GM23338 (cell line): Measurements from ENCODE around the gene ZNF653.

Experiments used
- CREB1 ChIP-seq: fragments of 250-450 bp; sonication (Bioruptor Pico); IDR thresholded peaks from 2 replicates; pipeline ENCODE4 v1.5.0; 2020; ENCODE audit warnings: low read depth, mild to moderate bottlenecking, moderate library complexity
- EZH2 ChIP-seq: fragments of 200-600 bp; sonication (generic); IDR thresholded peaks from one replicate; pipeline ENCODE4 v1.8.0; 2017; ENCODE audit warnings: antibody characterized with exemption, mild to moderate bottlenecking, low read depth; ENCODE audit not compliant: unreplicated experiment
- EZH2phosphoT487 ChIP-seq: fragments of 200-600 bp; sonication (generic); IDR thresholded peaks from one replicate; pipeline ENCODE4 v1.8.1; 2018; ENCODE audit warnings: antibody characterized with exemption; ENCODE audit not compliant: unreplicated experiment
- JUNB ChIP-seq: IDR thresholded peaks from one replicate; pipeline ENCODE4 v1.6.1; 2016; ENCODE audit warnings: antibody characterized with exemption; ENCODE audit not compliant: unreplicated experiment
- NANOG ChIP-seq: IDR thresholded peaks from 2 replicates; pipeline ENCODE4 v1.6.1; 2016; ENCODE audit warnings: antibody characterized with exemption, borderline replicate concordance
- POLR2AphosphoS5 ChIP-seq: IDR thresholded peaks from 2 replicates; pipeline ENCODE4 v1.6.1; 2016; ENCODE audit warnings: antibody characterized with exemption, low read depth
- ZNF114 ChIP-seq: fragments of 250-450 bp; sonication (Bioruptor Pico); IDR thresholded peaks from 2 replicates; pipeline ENCODE4 v1.5.0; 2020; ENCODE audit warnings: mild to moderate bottlenecking, moderate library complexity
- ZNF331 ChIP-seq: fragments of 250-450 bp; sonication (Bioruptor Pico); IDR thresholded peaks from 2 replicates; pipeline ENCODE4 v1.5.0; 2020; ENCODE audit warnings: low read depth, mild to moderate bottlenecking, moderate library complexity
- TF ChIP-seq, protein P1 (sequence below), 2 experiments: fragments of 200-600 bp in 1 of 2; sonication (generic) in 1 of 2; conservative IDR thresholded peaks; 2 replicates each; pipeline versions ENCODE4 v1.5.1 to v1.6.1; 2016 to 2017; ENCODE audit warnings: antibody characterized with exemption in 2 of 2, low read depth in 2 of 2, mild to moderate bottlenecking in 2 of 2, moderate library complexity in 1 of 2
- TF ChIP-seq, protein P2 (sequence below): IDR thresholded peaks from one replicate; pipeline ENCODE4 v1.6.1; 2018; ENCODE audit warnings: antibody characterized with exemption; ENCODE audit not compliant: unreplicated experiment

DNA sequence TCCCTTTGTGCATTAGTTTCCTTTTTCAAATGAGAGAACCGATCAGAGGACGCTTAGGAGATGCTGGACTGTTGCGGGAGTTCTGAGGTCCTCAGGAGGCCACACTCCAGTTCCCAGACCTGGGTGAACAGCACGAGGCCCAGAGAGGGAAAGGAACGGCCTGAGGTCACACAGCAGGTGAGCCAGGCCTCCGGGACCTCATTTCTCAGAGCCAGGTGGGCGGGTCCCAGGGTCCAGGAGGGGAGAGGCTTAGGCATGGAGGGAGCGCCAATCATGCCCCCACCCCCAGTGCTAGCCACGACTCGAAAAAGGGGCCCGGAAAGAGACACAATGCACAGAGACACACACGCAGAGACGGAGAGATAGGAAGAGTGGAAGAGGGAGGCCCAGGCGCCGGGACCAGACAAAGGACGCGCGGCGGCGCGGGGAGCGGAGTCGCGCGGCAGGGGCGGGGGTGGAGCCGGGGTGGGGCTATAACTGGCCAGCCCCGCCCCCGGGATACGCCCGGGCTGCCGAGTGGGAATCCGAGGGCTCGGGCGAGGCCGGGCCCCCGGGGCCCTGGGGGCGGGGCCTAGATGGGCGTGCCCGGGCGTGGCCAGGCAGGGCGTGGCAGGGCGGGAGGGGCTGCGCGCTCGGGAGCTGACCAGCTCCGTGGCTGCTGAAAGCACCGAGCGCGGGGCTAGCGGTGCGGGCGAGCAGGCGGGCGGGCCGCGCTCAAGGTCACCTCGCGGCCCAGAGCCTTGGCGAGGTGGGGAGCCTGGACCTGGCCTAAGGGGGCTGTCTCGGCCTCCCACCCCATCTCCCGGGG, 26.3 kb downstream of the ZNF653 start:
- TF ChIP-seq POLR2AphosphoS5 (no peak), CREB1 (CRISPR knock-in tag) (peak; percentile 68), EZH2 (no peak), ZNF114 (CRISPR knock-in tag) (no peak), EZH2phosphoT487 (no peak), NANOG (no peak), JUNB (no peak), ZNF331 (CRISPR knock-in tag) (no peak)
- TF ChIP-seq, protein P1, sequence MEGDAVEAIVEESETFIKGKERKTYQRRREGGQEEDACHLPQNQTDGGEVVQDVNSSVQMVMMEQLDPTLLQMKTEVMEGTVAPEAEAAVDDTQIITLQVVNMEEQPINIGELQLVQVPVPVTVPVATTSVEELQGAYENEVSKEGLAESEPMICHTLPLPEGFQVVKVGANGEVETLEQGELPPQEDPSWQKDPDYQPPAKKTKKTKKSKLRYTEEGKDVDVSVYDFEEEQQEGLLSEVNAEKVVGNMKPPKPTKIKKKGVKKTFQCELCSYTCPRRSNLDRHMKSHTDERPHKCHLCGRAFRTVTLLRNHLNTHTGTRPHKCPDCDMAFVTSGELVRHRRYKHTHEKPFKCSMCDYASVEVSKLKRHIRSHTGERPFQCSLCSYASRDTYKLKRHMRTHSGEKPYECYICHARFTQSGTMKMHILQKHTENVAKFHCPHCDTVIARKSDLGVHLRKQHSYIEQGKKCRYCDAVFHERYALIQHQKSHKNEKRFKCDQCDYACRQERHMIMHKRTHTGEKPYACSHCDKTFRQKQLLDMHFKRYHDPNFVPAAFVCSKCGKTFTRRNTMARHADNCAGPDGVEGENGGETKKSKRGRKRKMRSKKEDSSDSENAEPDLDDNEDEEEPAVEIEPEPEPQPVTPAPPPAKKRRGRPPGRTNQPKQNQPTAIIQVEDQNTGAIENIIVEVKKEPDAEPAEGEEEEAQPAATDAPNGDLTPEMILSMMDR (conservative IDR thresholded peaks at IDR 0.05; ENCODE audit: low read depth in 2 of 2) = no peak
- TF ChIP-seq, protein P2, sequence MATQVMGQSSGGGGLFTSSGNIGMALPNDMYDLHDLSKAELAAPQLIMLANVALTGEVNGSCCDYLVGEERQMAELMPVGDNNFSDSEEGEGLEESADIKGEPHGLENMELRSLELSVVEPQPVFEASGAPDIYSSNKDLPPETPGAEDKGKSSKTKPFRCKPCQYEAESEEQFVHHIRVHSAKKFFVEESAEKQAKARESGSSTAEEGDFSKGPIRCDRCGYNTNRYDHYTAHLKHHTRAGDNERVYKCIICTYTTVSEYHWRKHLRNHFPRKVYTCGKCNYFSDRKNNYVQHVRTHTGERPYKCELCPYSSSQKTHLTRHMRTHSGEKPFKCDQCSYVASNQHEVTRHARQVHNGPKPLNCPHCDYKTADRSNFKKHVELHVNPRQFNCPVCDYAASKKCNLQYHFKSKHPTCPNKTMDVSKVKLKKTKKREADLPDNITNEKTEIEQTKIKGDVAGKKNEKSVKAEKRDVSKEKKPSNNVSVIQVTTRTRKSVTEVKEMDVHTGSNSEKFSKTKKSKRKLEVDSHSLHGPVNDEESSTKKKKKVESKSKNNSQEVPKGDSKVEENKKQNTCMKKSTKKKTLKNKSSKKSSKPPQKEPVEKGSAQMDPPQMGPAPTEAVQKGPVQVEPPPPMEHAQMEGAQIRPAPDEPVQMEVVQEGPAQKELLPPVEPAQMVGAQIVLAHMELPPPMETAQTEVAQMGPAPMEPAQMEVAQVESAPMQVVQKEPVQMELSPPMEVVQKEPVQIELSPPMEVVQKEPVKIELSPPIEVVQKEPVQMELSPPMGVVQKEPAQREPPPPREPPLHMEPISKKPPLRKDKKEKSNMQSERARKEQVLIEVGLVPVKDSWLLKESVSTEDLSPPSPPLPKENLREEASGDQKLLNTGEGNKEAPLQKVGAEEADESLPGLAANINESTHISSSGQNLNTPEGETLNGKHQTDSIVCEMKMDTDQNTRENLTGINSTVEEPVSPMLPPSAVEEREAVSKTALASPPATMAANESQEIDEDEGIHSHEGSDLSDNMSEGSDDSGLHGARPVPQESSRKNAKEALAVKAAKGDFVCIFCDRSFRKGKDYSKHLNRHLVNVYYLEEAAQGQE = peak; percentile 84
